GM12878 (cell line): ENCODE measurements around the gene ARHGDIA. TPM values are rescaled to one million over a fixed set of nuclear protein-coding genes. Genes with fewer than 3 reads are reported as not detected.

Experiments
- ATF2 ChIP-seq: IDR thresholded peaks from 2 replicates; pipeline ENCODE4 v1.6.1; 2012; ENCODE audit warnings: low read length, inconsistent platforms
- BACH1 ChIP-seq: fragments of 450-650 bp; IDR thresholded peaks from 2 replicates; pipeline ENCODE4 v1.6.1; 2017; ENCODE audit warnings: mild to moderate bottlenecking, borderline replicate concordance
- CREM ChIP-seq: IDR thresholded peaks from 2 replicates; pipeline ENCODE4 v1.6.1; 2014; ENCODE audit warnings: antibody characterized with exemption, low read depth
- HDGF ChIP-seq: fragments of 450-650 bp; IDR thresholded peaks from 2 replicates; pipeline ENCODE4 v1.6.1; 2016; ENCODE audit warnings: antibody characterized with exemption
- IKZF1 ChIP-seq: fragments of 450-650 bp; conservative IDR thresholded peaks from 2 replicates; pipeline ENCODE4 v1.6.1; 2017; ENCODE audit warnings: antibody characterized with exemption, mild to moderate bottlenecking
- KDM1A ChIP-seq: fragments of 200-600 bp; sonication (generic); IDR thresholded peaks from 2 replicates; pipeline ENCODE4 v1.6.1; 2016; ENCODE audit warnings: borderline replicate concordance
- MYC ChIP-seq: IDR thresholded peaks from 2 replicates; pipeline ENCODE4 v1.6.1; 2011; ENCODE audit warnings: mild to moderate bottlenecking, low read length, moderate library complexity, inconsistent platforms; ENCODE audit not compliant: insufficient read depth, insufficient replicate concordance, insufficient read length, severe bottlenecking
- NBN ChIP-seq: fragments of 450-650 bp; IDR thresholded peaks from 2 replicates; pipeline ENCODE4 v1.6.1; 2016
- RUNX3 ChIP-seq: IDR thresholded peaks from 2 replicates; pipeline ENCODE4 v1.6.1; 2012; ENCODE audit warnings: low read length, inconsistent platforms
- SIX5 ChIP-seq: IDR thresholded peaks from 2 replicates; pipeline ENCODE4 v1.6.1; 2011; ENCODE audit warnings: mild to moderate bottlenecking, low read depth, low read length, moderate library complexity; ENCODE audit not compliant: severe bottlenecking
- TBL1XR1 ChIP-seq: IDR thresholded peaks from 2 replicates; pipeline ENCODE4 v1.6.1; 2012; ENCODE audit warnings: low read depth, low read length, improper control_type of control experiment
- ZBTB4 ChIP-seq: fragments of 450-650 bp; formaldehyde crosslinking; IDR thresholded peaks from 2 replicates; pipeline ENCODE4 v1.4.0; 2022; ENCODE audit warnings: mild to moderate bottlenecking, moderate library complexity
- ZSCAN29 ChIP-seq: fragments of 450-650 bp; IDR thresholded peaks from 2 replicates; pipeline ENCODE4 v1.6.1; 2017; ENCODE audit warnings: mild to moderate bottlenecking, moderate library complexity
- polyA plus RNA-seq, 11 experiments: library from polyadenylated mRNA; depleted of rRNA in 4 of 11; unstranded in 6 of 11; stranded (reverse) in 5 of 11; fragments of >200 nt; fragmentation: Nextera tagmentation in 4 of 11; fragmentation: Illumina TruSeq in 1 of 11; extraction: Ambion mirVana in 4 of 11; extraction: Trizol in 1 of 11; gene quantifications; 1 replicate in 1 of 11; 2 replicates in 10 of 11; pipeline versions ENCODE4 v1.2.1 to v1.2.3, GENCODE V29; 2011 to 2016; ENCODE audit warnings: inconsistent platforms in 2 of 11, missing spikeins in 2 of 11, low read depth in 1 of 11
- total RNA-seq, 4 experiments: library from RNA; depleted of rRNA in 3 of 4; stranded (reverse); fragments of >200 nt in 3 of 4; fragmentation: Illumina TruSeq in 1 of 4; extraction: Trizol in 1 of 4; gene quantifications; 2 replicates each; pipeline versions ENCODE4 v1.2.1 to v1.2.3, GENCODE V29; 2013 to 2021

ARHGDIA gene
- total and polyA plus RNA-seq, 10 of the 15 experiments (the other 5 are each of a cell fraction or from before 2014, with no cell fraction given): 17.9 to 552 (median 169) TPM

- no peak for TF ChIP-seq ATF2
- no peak for TF ChIP-seq BACH1
- 0 out of 2 replicates have a peak, but pooled peaks have one; percentile 70 for TF ChIP-seq NBN
- no peak for TF ChIP-seq ZSCAN29
- no peak for TF ChIP-seq KDM1A
- peak; percentile 22 for TF ChIP-seq MYC
- no peak for TF ChIP-seq ZBTB4 (CRISPR knock-in tag)
- peak; percentile 91; the same call in 1 of the 2 replicates for TF ChIP-seq HDGF
- no peak for TF ChIP-seq CREM
- TF ChIP-seq SIX5: no peak
- peak; percentile 15 for TF ChIP-seq RUNX3
- no peak for TF ChIP-seq TBL1XR1
- 0 out of 2 replicates have a peak, but pooled peaks have one; percentile 30 for TF ChIP-seq IKZF1
Observed at GRCh38 chr17:81831957-81832607, 39.1 kb downstream of the ARHGDIA start (continued).
